GM12801 (cell line): ENCODE results near the gene RDH14.

Experiments used
- TF ChIP-seq, protein P1 (sequence below): IDR thresholded peaks from one replicate; pipeline ENCODE4 v1.5.1; 2011; ENCODE audit warnings: control low read depth; ENCODE audit not compliant: insufficient read length; ENCODE audit errors: extremely low read depth

Gene RDH14

GRCh38 chr2:18551169-18551568 lies 9.3 kb downstream of the RDH14 start:
- TF ChIP-seq, protein P1, sequence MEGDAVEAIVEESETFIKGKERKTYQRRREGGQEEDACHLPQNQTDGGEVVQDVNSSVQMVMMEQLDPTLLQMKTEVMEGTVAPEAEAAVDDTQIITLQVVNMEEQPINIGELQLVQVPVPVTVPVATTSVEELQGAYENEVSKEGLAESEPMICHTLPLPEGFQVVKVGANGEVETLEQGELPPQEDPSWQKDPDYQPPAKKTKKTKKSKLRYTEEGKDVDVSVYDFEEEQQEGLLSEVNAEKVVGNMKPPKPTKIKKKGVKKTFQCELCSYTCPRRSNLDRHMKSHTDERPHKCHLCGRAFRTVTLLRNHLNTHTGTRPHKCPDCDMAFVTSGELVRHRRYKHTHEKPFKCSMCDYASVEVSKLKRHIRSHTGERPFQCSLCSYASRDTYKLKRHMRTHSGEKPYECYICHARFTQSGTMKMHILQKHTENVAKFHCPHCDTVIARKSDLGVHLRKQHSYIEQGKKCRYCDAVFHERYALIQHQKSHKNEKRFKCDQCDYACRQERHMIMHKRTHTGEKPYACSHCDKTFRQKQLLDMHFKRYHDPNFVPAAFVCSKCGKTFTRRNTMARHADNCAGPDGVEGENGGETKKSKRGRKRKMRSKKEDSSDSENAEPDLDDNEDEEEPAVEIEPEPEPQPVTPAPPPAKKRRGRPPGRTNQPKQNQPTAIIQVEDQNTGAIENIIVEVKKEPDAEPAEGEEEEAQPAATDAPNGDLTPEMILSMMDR: no peak

DNA sequence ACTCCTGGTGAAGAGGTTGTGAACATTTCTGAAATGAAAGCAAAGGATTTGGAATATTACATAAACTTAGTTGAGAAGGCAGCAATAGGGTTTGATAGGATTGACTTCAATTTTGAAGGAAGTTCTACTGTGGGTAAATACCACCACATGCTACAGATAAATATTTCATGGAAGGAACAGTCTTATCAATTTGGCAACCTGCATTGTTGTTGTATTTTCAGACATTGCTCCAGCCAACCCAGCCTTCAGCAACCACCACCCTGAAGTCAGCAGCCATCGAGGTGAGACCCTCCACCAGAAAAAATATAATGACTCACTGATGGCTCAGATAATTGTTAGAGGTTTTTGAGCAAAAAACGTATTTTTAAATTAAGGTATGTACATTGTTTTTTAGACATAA lies 10.0 kb downstream of the RDH14 start:
- TF ChIP-seq, protein P1: no peak

- TF ChIP-seq, protein P1: no peak
Measured at GRCh38 chr2:18549083-18549482, 11.4 kb downstream of the RDH14 start.

- TF ChIP-seq, protein P1: no peak
Measured at GRCh38 chr2:18548621-18549020, 11.8 kb downstream of the RDH14 start.

GRCh38 chr2:18546567-18546966 lies 13.9 kb downstream of the RDH14 start:
- TF ChIP-seq, protein P1: no peak

- TF ChIP-seq, protein P1: no peak
Measured at GRCh38 chr2:18545384-18545783, 15.1 kb downstream of the RDH14 start.

GRCh38 chr2:18544171-18544570 lies 16.3 kb downstream of the RDH14 start:
- TF ChIP-seq, protein P1: no peak

DNA sequence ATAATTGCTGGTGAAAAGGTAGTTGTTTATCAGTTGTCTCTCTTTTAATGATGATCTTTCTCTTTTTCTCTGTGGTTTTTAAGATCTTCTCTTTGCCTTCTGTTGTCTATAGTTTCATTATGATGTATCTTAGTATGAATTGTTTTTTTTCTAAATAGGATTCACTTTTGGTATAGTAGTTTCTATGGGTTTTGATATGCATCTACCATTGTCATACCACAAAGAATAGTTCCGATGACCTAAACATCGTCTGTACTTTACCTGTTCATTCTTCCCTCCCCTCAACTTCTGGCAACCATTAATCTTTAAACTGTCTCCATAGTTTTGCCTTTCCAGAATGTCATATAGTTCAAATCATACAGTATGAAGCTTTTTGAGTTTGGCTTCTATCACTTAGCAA lies 19.6 kb downstream of the RDH14 start:
- TF ChIP-seq, protein P1: no peak
